HepG2 (cell line): ENCODE data around the gene TMEM38A. TPM values are rescaled to one million over a fixed set of nuclear protein-coding genes. Genes with fewer than 3 reads are reported as not detected.

ENCODE experiments used
- AGO2 ChIP-seq: fragments of 200-400 bp; formaldehyde crosslinking; optimal IDR thresholded peaks from 2 replicates; pipeline ENCODE3; 2017; ENCODE audit warnings: mild to moderate bottlenecking, low read depth, low read length, moderate library complexity
- AKAP8 ChIP-seq: sonication (generic); formaldehyde crosslinking; IDR thresholded peaks from 2 replicates; pipeline ENCODE4 v1.5.1; 2020; ENCODE audit warnings: mild to moderate bottlenecking, missing genetic modification reagents
- DNMT3B ChIP-seq: conservative IDR thresholded peaks from 2 replicates; pipeline ENCODE4 v1.6.1; 2016; ENCODE audit warnings: missing biosample characterization, control low read depth
- GATAD1 ChIP-seq: IDR thresholded peaks from 2 replicates; pipeline ENCODE4 v1.6.1; 2016; ENCODE audit warnings: missing genetic modification reagents, missing compliant biosample characterization
- HIVEP1 ChIP-seq: sonication (generic); formaldehyde crosslinking; IDR thresholded peaks from 2 replicates; pipeline ENCODE4 v1.4.0; 2020; ENCODE audit warnings: mild to moderate bottlenecking, missing genetic modification reagents
- HNF1A ChIP-seq, 2 experiments: sonication (generic) in 1 of 2; formaldehyde crosslinking in 1 of 2; IDR thresholded peaks; 2 replicates each; pipeline versions ENCODE4 v1.4.0 to v1.6.1; 2016 to 2020; ENCODE audit warnings: borderline replicate concordance in 1 of 2, low read depth in 1 of 2, mild to moderate bottlenecking in 1 of 2, missing genetic modification reagents in 1 of 2
- HNF4G ChIP-seq, 2 experiments: sonication (generic) in 1 of 2; formaldehyde crosslinking in 1 of 2; IDR thresholded peaks; 2 replicates each; pipeline versions ENCODE4 v1.4.0 to v1.6.1; 2011 to 2020; ENCODE audit warnings: borderline replicate concordance in 2 of 2, low read depth in 2 of 2, mild to moderate bottlenecking in 2 of 2, low read length in 1 of 2, missing genetic modification reagents in 1 of 2, moderate library complexity in 1 of 2
- MAZ ChIP-seq, 2 experiments: sonication (generic) in 1 of 2; formaldehyde crosslinking in 1 of 2; IDR thresholded peaks; 2 replicates each; pipeline versions ENCODE4 v1.5.0 to v1.6.1; 2012 to 2020; ENCODE audit warnings: low read depth in 2 of 2, mild to moderate bottlenecking in 2 of 2, borderline replicate concordance in 1 of 2, improper control_type of control experiment in 1 of 2, low read length in 1 of 2, missing genetic modification reagents in 1 of 2, moderate library complexity in 1 of 2
- MTF2 ChIP-seq: sonication (generic); formaldehyde crosslinking; IDR thresholded peaks from 2 replicates; pipeline ENCODE4 v1.5.0; 2020; ENCODE audit warnings: missing genetic modification reagents, borderline replicate concordance
- NCOA5 ChIP-seq: sonication (generic); formaldehyde crosslinking; IDR thresholded peaks from 2 replicates; pipeline ENCODE4 v1.4.0; 2020; ENCODE audit warnings: missing genetic modification reagents
- NFKB2 ChIP-seq: sonication (generic); formaldehyde crosslinking; IDR thresholded peaks from 2 replicates; pipeline ENCODE4 v1.4.0; 2020; ENCODE audit warnings: missing genetic modification reagents, borderline replicate concordance
- PRPF4 ChIP-seq: fragments of 200-400 bp; formaldehyde crosslinking; IDR thresholded peaks from 2 replicates; pipeline ENCODE4 v1.6.1; 2016; ENCODE audit warnings: low read length, low read depth; ENCODE audit not compliant: poor library complexity, severe bottlenecking
- SOX6 ChIP-seq, 2 experiments: fragments of 450-650 bp in 1 of 2; sonication (generic) in 1 of 2; formaldehyde crosslinking in 1 of 2; IDR thresholded peaks; 2 replicates each; pipeline versions ENCODE4 v1.4.0 to v1.6.1; 2017 to 2020; ENCODE audit warnings: antibody characterized with exemption in 1 of 2, mild to moderate bottlenecking in 1 of 2, missing genetic modification reagents in 1 of 2
- ZKSCAN1 ChIP-seq: fragments of 150-350 bp; IDR thresholded peaks from 2 replicates; pipeline ENCODE4 v1.6.1; 2014; ENCODE audit warnings: low read length
- ZNF704 ChIP-seq: sonication (generic); formaldehyde crosslinking; IDR thresholded peaks from 2 replicates; pipeline ENCODE4 v1.8.1; 2023; ENCODE audit warnings: mild to moderate bottlenecking, inconsistent platforms, moderate library complexity, missing genetic modification reagents, borderline replicate concordance
- ZNF776 ChIP-seq: sonication (generic); formaldehyde crosslinking; IDR thresholded peaks from 2 replicates; pipeline ENCODE4 v1.4.0; 2020; ENCODE audit warnings: mild to moderate bottlenecking, missing genetic modification reagents
- polyA plus RNA-seq, 8 experiments: library from polyadenylated mRNA; depleted of rRNA in 3 of 8; stranded (reverse) in 7 of 8; unstranded in 1 of 8; fragments of >200 nt; fragmentation: Illumina TruSeq in 4 of 8; extraction: Trizol in 4 of 8; gene quantifications; 2 replicates each; pipeline versions ENCODE4 v1.2.1 to v1.2.3, GENCODE V29; 2011 to 2016; ENCODE audit warnings: low read depth in 4 of 8, missing spikeins in 1 of 8, mixed read lengths in 1 of 8; ENCODE audit not compliant: insufficient read depth in 1 of 8
- total RNA-seq, 5 experiments: library from RNA; depleted of rRNA; stranded (reverse); fragments of >200 nt; fragmentation: Illumina TruSeq; extraction: Trizol; gene quantifications; 2 replicates each; pipeline ENCODE4 v1.2.3, GENCODE V29; 2016; ENCODE audit warnings: low read depth in 1 of 5
- TF ChIP-seq, protein P1 (sequence below): IDR thresholded peaks from 2 replicates; pipeline ENCODE4 v1.6.1; 2016; ENCODE audit warnings: low read depth, borderline replicate concordance
- TF ChIP-seq, protein P2 (sequence below): sonication (generic); formaldehyde crosslinking; IDR thresholded peaks from 2 replicates; pipeline ENCODE4 v1.5.0; 2020; ENCODE audit warnings: mild to moderate bottlenecking, missing genetic modification reagents, borderline replicate concordance

TMEM38A gene
- total and polyA plus RNA-seq, 2 of the 13 experiments (the other 11 are each of a cell fraction or from before 2014, with no cell fraction given): 4.8 to 6.8 TPM

DNA sequence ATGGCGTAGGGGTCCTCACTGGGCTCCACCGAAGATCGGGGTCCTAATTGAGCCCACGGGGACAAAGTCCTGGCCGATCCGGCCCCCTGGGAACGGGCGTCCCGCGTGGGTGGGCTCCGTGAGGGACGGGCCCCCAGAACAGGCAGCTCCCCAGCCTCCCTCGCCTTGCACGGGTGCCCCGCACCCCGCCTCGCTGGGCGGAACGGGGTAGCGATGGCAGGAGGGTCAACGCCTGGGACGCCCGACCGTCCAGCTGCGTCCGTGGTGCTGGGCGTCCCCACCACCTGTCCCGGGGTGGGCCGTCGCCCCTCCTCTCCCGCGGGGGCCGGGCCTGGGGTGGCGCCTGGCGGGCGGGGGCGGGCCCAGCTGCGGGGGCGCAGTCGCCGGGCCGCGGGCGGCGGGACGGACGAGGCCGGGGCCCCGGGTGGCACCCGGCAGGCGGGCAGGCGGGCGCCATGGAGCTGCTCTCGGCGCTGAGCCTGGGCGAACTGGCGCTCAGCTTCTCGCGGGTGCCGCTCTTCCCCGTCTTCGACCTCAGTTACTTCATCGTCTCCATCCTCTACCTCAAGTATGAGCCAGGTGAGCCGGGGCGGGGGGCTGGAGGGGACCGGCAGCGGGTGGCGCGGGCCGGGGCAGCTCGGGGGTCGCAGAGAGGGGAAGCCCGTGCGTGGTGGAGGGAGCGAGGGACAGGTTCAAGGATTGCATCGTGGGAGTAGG, at the start of gene TMEM38A (continued):
- TF ChIP-seq ZNF704 (CRISPR knock-in tag): peak; percentile 51; the same call in 1 of the 2 replicates
- peak; percentile 78 for TF ChIP-seq ZNF776 (CRISPR knock-in tag)
- TF ChIP-seq NFKB2 (CRISPR knock-in tag): no peak
- TF ChIP-seq, protein P1, sequence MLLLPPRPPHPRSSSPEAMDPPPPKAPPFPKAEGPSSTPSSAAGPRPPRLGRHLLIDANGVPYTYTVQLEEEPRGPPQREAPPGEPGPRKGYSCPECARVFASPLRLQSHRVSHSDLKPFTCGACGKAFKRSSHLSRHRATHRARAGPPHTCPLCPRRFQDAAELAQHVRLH (CRISPR knock-in tag): no peak
- TF ChIP-seq HIVEP1 (CRISPR knock-in tag): no peak
- TF ChIP-seq ZKSCAN1: no peak
- no peak for TF ChIP-seq MTF2 (CRISPR knock-in tag)
- TF ChIP-seq AKAP8 (CRISPR knock-in tag): peak; percentile 51; the same call in 1 of the 2 replicates
- TF ChIP-seq AGO2: peak; percentile 44
- TF ChIP-seq DNMT3B: no peak
- no peak for TF ChIP-seq NCOA5
- no peak for TF ChIP-seq GATAD1
- TF ChIP-seq SOX6 (IDR thresholded peaks at IDR 0.05): no peak
- 0 out of 2 replicates have a peak, but pooled peaks have one; percentile 9 for TF ChIP-seq SOX6 (CRISPR knock-in tag; IDR thresholded peaks at IDR 0.05)
- TF ChIP-seq, protein P2, sequence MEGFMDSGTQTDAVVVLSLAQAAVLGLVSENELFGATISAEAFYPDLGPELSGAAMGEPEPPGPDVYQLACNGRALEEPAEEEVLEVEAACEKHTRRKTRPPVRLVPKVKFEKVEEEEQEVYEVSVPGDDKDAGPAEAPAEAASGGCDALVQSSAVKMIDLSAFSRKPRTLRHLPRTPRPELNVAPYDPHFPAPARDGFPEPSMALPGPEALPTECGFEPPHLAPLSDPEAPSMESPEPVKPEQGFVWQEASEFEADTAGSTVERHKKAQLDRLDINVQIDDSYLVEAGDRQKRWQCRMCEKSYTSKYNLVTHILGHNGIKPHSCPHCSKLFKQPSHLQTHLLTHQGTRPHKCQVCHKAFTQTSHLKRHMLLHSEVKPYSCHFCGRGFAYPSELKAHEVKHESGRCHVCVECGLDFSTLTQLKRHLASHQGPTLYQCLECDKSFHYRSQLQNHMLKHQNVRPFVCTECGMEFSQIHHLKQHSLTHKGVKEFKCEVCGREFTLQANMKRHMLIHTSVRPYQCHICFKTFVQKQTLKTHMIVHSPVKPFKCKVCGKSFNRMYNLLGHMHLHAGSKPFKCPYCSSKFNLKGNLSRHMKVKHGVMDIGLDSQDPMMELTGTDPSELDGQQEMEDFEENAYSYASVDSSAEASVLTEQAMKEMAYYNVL (CRISPR knock-in tag): no peak
- no peak for TF ChIP-seq PRPF4
- TF ChIP-seq HNF1A (IDR thresholded peaks at IDR 0.05; ENCODE audit: low read depth): no peak
- TF ChIP-seq HNF1A (CRISPR knock-in tag; IDR thresholded peaks at IDR 0.05; ENCODE audit: borderline replicate concordance): 0 out of 2 replicates have a peak, but pooled peaks have one; percentile 6
- no peak for TF ChIP-seq HNF4G (IDR thresholded peaks at IDR 0.05; ENCODE audit: borderline replicate concordance, low read depth, low read length)
- TF ChIP-seq HNF4G (CRISPR knock-in tag; IDR thresholded peaks at IDR 0.05; ENCODE audit: borderline replicate concordance, low read depth): no peak
- no peak for TF ChIP-seq MAZ (IDR thresholded peaks at IDR 0.05; ENCODE audit: borderline replicate concordance, low read depth, low read length)
- 0 out of 2 replicates have a peak, but pooled peaks have one; percentile 1 for TF ChIP-seq MAZ (CRISPR knock-in tag; IDR thresholded peaks at IDR 0.05; ENCODE audit: low read depth)
